ENCODE data around the gene KLHL22.

The KLHL22 gene

DNA sequence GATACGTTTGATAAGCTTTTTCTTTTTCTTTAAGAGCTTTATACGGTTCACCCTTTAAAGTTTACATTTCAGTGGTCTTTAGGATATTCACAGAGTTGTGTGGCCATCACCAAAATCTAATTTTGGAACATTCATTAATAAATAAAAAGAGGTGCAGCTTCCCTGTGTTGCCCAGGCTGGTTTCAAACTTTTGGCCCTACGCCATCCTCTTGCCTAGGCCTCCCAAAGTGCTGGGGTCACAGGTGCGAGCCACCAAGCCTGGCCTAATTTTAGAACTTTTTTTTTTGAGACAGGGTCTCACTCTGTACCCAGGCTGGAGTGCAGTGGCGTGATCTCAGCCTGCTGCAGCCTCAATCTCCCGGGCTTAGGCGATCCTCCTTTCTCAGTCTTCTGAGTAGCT lies 42.4 kb upstream of the KLHL22 start:
- peaks cover 72% of the 10 kb centered on the region for H3K36me3 ChIP-seq (ENCODE audit: insufficient read depth, low read length)
- peaks cover 34% of the 10 kb centered on the region for H4K20me1 ChIP-seq (ENCODE audit: insufficient read depth, low read length, poor library complexity, severe bottlenecking)
- no peaks in the 10 kb centered on the region for H3K9me3 ChIP-seq (ENCODE audit: insufficient read depth, low read depth, low read length)
- no peaks in the 10 kb centered on the region for H3F3A ChIP-seq (ENCODE audit: low read depth)
- no peaks in the 10 kb centered on the region for H3K9me2 ChIP-seq (replicated peaks; ENCODE audit: low read depth, low read length)
- no peak overlapping the region for H3K4me3 ChIP-seq (ENCODE audit: low read length, poor library complexity, severe bottlenecking)
- no peak overlapping the region for H3K9ac ChIP-seq (ENCODE audit: low read depth, low read length, poor library complexity, severe bottlenecking)
- no peaks in the 10 kb centered on the region for H3K27me3 ChIP-seq (ENCODE audit: insufficient read depth, low read length, poor library complexity, severe bottlenecking)
- H3K4me1 ChIP-seq (ENCODE audit: insufficient read depth, low read length, poor library complexity, severe bottlenecking): peaks cover 4% of the 10 kb centered on the region
- no peak overlapping the region for H3K4me2 ChIP-seq (ENCODE audit: low read depth, low read length, poor library complexity, severe bottlenecking)
- H2AFZ ChIP-seq (ENCODE audit: low read length): no peak overlapping the region
- H3K79me2 ChIP-seq (ENCODE audit: insufficient read depth, low read length): peaks cover 54% of the 10 kb centered on the region
- TF ChIP-seq EZH2phosphoT487 (IDR thresholded peaks at IDR 0.05; ENCODE audit: borderline replicate concordance) (no peak), CTCF (conservative IDR thresholded peaks at IDR 0.05; ENCODE audit: low read length) (no peak)

DNA sequence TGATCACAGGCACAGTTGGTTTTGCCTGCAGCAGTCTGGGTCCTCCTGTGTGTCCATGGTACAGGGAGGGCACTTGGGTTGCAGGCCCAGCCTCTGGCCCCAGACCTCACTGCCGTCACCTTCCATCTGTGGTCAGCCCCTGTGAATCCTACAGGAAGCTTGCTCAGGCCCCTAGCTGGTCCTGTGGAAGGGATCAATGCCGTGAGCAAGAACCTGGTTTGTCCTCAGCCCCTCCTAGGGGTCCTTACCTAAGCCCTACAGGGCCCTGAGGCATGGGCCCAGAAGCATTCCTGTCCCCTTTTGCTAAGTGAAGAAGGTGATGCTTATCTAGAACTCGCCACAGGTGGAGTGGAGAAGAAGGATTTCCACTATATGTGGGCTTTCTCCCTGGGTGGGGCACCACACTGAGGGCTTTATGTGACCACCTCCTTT lies 41.7 kb upstream of the KLHL22 start:
- no peaks in the 10 kb centered on the region for H3K9me3 ChIP-seq (ENCODE audit: insufficient read depth, low read depth, low read length)
- peaks cover 9% of the 10 kb centered on the region for H3K4me1 ChIP-seq (ENCODE audit: insufficient read depth, low read length, poor library complexity, severe bottlenecking)
- no peaks in the 10 kb centered on the region for H3K27me3 ChIP-seq (ENCODE audit: insufficient read depth, low read length, poor library complexity, severe bottlenecking)
- H4K20me1 ChIP-seq (ENCODE audit: insufficient read depth, low read length, poor library complexity, severe bottlenecking): peaks cover 35% of the 10 kb centered on the region
- peaks cover 55% of the 10 kb centered on the region for H3K79me2 ChIP-seq (ENCODE audit: insufficient read depth, low read length)
- H3K4me3 ChIP-seq (ENCODE audit: low read length, poor library complexity, severe bottlenecking): no peak overlapping the region
- no peak overlapping the region for H3K4me2 ChIP-seq (ENCODE audit: low read depth, low read length, poor library complexity, severe bottlenecking)
- H3K36me3 ChIP-seq (ENCODE audit: insufficient read depth, low read length): peaks cover 65% of the 10 kb centered on the region
- H3K9me2 ChIP-seq (replicated peaks; ENCODE audit: low read depth, low read length): no peaks in the 10 kb centered on the region
- H3F3A ChIP-seq (ENCODE audit: low read depth): no peaks in the 10 kb centered on the region
- H3K9ac ChIP-seq (ENCODE audit: low read depth, low read length, poor library complexity, severe bottlenecking): no peak overlapping the region
- H2AFZ ChIP-seq (ENCODE audit: low read length): no peak overlapping the region
- TF ChIP-seq CTCF (conservative IDR thresholded peaks at IDR 0.05; ENCODE audit: low read length) (no peak), EZH2phosphoT487 (IDR thresholded peaks at IDR 0.05; ENCODE audit: borderline replicate concordance) (no peak)

- no peaks in the 10 kb centered on the region for H3K27me3 ChIP-seq (ENCODE audit: insufficient read depth, low read length, poor library complexity, severe bottlenecking)
- H3K36me3 ChIP-seq (ENCODE audit: insufficient read depth, low read length): peaks cover 59% of the 10 kb centered on the region
- peaks cover 61% of the 10 kb centered on the region for H3K79me2 ChIP-seq (ENCODE audit: insufficient read depth, low read length)
- H3K4me3 ChIP-seq (ENCODE audit: low read length, poor library complexity, severe bottlenecking): no peak overlapping the region
- H3K4me1 ChIP-seq (ENCODE audit: insufficient read depth, low read length, poor library complexity, severe bottlenecking): peaks cover 10% of the 10 kb centered on the region
- H4K20me1 ChIP-seq (ENCODE audit: insufficient read depth, low read length, poor library complexity, severe bottlenecking): peaks cover 41% of the 10 kb centered on the region
- no peaks in the 10 kb centered on the region for H3K9me3 ChIP-seq (ENCODE audit: insufficient read depth, low read depth, low read length)
- no peaks in the 10 kb centered on the region for H3F3A ChIP-seq (ENCODE audit: low read depth)
- no peak for TF ChIP-seq CTCF (conservative IDR thresholded peaks at IDR 0.05; ENCODE audit: low read length)
- no peak for TF ChIP-seq EZH2phosphoT487 (IDR thresholded peaks at IDR 0.05; ENCODE audit: borderline replicate concordance)
- no peak overlapping the region for H2AFZ ChIP-seq (ENCODE audit: low read length)
- no peak overlapping the region for H3K9ac ChIP-seq (ENCODE audit: low read depth, low read length, poor library complexity, severe bottlenecking)
- no peak overlapping the region for H3K4me2 ChIP-seq (ENCODE audit: low read depth, low read length, poor library complexity, severe bottlenecking)
- no peaks in the 10 kb centered on the region for H3K9me2 ChIP-seq (replicated peaks; ENCODE audit: low read depth, low read length)
Measured at GRCh38 chr22:20536590-20537324, 41.2 kb upstream of the KLHL22 start.

Measured in Loucy (cell line).